ENCODE results near the gene GAB4.
A peak's percentile ranks its signal among the peaks of the same experiment; 100 is the strongest.
"Not testable (repeated sequence)": the region's sequence is repeated elsewhere in the genome, so short reads cannot be mapped to it uniquely, and the experiment has no call there.

Gene GAB4

GRCh38 chr22:16959345-16959930 lies 48.6 kb downstream of the GAB4 start:
- DNase-seq (ENCODE audit: low read depth), result no peak

GRCh38 chr22:16958475-16958874 lies 49.5 kb downstream of the GAB4 start:
- no peak for DNase-seq (ENCODE audit: low read depth)

- no peak for DNase-seq (ENCODE audit: low read depth)
Measured at GRCh38 chr22:16957781-16958180, 50.2 kb downstream of the GAB4 start.

- no peak for DNase-seq (ENCODE audit: low read depth)
Measured at GRCh38 chr22:16956290-16956689, 51.7 kb downstream of the GAB4 start.

- DNase-seq (ENCODE audit: low read depth), result no peak
Measured at GRCh38 chr22:16955678-16956210, 52.3 kb downstream of the GAB4 start.

GRCh38 chr22:16955081-16955480 lies 52.9 kb downstream of the GAB4 start:
- no peak for DNase-seq (ENCODE audit: low read depth)

GRCh38 chr22:16954060-16954403 lies 54.0 kb downstream of the GAB4 start:
- DNase-seq (ENCODE audit: low read depth), result no peak

- no peak for DNase-seq (ENCODE audit: low read depth)
Measured at GRCh38 chr22:16953206-16954059, 54.6 kb downstream of the GAB4 start.

- no peak for DNase-seq (ENCODE audit: low read depth)
Measured at GRCh38 chr22:16949561-16949960, 58.5 kb downstream of the GAB4 start.

GRCh38 chr22:16937811-16938210 lies 70.2 kb downstream of the GAB4 start:
- no peak for DNase-seq (ENCODE audit: low read depth)

- not testable (repeated sequence) for DNase-seq (ENCODE audit: low read depth)
Measured at GRCh38 chr22:16937209-16937608, 70.8 kb downstream of the GAB4 start.

- DNase-seq (ENCODE audit: low read depth), result no peak
Measured at GRCh38 chr22:16936625-16937024, 71.4 kb downstream of the GAB4 start.

GRCh38 chr22:16935209-16935608 lies 72.8 kb downstream of the GAB4 start:
- no peak for DNase-seq (ENCODE audit: low read depth)

GRCh38 chr22:16933291-16934282 lies 74.4 kb downstream of the GAB4 start:
- no peak for DNase-seq (ENCODE audit: low read depth)

- DNase-seq (ENCODE audit: low read depth), result no peak
Measured at GRCh38 chr22:16932577-16932976, 75.4 kb downstream of the GAB4 start.

GRCh38 chr22:16925407-16925966 lies 82.5 kb downstream of the GAB4 start:
- no peak for DNase-seq (ENCODE audit: low read depth)

GRCh38 chr22:16922706-16923105 lies 85.3 kb downstream of the GAB4 start:
- no peak for DNase-seq (ENCODE audit: low read depth)

GRCh38 chr22:16922076-16922475 lies 85.9 kb downstream of the GAB4 start:
- DNase-seq (ENCODE audit: low read depth), result no peak

- DNase-seq (ENCODE audit: low read depth), result peak; percentile 20
Measured at GRCh38 chr22:16917144-16918003, 90.6 kb downstream of the GAB4 start.

- DNase-seq (ENCODE audit: low read depth), result no peak
Measured at GRCh38 chr22:16915701-16916100, 92.3 kb downstream of the GAB4 start.

GRCh38 chr22:16914911-16915310 lies 93.1 kb downstream of the GAB4 start:
- not testable (repeated sequence) for DNase-seq (ENCODE audit: low read depth)

All from stimulated activated CD8-positive, alpha-beta memory T cell treated with anti-CD3 and anti-CD28 coated beads, Interleukin-15, amount 100 ng/mL, for 1 hour (primary cell).